HFF-Myc (cell line): Measurements from ENCODE around the gene POP5.

Source experiments
- DNase-seq: peaks from one replicate; pipeline ENCODE4 v3.0.0-alpha.2; 2011; ENCODE audit warnings: low read depth; ENCODE audit errors: extremely low read depth
- H3K4me3 ChIP-seq: replicated peaks from 2 replicates; pipeline ENCODE4 v1.5.1; 2011; ENCODE audit warnings: low read depth, mild to moderate bottlenecking, control low read depth, low read length
- CTCF ChIP-seq: IDR thresholded peaks from 2 replicates; pipeline ENCODE4 v1.5.1; 2012; ENCODE audit warnings: mild to moderate bottlenecking, low read depth, low read length, control low read depth; ENCODE audit errors: missing control alignments

Gene POP5

DNA sequence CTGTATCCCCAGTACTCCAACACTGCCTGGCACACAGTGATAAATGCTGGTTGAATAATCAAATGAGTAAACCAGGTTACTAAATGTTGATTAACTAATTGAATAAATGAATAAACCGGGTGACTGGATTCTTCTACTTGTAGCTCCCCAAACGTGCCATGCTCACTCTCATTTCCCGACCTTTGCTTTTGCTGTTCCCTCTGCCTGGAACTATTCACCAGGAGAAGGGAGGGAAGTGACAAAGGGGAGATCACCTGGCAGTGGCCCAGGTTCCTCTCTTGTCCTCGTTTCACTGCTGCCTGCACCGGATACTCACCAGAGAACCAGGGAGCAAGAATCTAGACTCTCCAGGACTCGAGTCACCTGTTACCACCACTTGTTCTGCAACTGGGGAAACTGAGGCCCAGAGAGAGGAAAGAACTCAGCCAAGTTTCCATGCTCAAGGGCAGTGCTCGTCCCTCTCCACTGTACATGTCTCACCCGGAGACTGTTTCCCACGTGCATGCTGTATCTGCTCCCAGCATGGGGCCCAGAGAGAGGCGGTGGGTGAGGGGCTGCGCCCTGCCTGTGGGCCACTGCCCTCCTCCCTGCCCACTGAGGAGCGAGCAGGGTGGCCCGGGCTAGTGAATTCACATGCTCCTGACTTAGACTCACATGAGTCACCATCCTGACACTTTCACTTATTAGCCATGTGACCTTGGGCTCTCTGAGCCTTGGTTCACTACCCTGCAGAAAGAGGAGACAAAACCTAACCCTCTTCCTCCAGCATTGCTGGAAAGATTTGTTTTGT is 17.7 kb upstream of the POP5 start:
- no peak overlapping the region for H3K4me3 ChIP-seq
- no peak for TF ChIP-seq CTCF
- DNase-seq, result no peak

DNA sequence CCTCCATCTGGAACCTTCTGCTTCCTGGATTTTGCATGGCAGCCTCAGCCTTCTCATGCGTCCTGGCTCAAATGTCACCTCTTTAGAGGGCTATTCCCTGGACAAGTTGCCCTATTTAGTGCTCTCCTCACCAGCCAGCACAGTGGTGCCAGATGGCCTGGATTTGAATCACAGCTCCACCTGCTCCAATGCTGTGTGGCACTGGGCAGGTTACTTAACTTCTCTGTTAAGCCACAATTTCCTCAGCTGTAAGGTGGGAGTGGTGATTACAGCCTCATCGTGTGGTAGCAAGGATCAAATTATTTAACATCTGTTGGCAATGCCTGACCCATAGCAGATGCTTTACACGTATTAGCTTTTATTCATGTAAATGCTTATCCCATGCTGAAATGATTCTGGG is 16.7 kb upstream of the POP5 start:
- TF ChIP-seq CTCF, result no peak
- no peak for DNase-seq
- H3K4me3 ChIP-seq, result no peak overlapping the region

DNA sequence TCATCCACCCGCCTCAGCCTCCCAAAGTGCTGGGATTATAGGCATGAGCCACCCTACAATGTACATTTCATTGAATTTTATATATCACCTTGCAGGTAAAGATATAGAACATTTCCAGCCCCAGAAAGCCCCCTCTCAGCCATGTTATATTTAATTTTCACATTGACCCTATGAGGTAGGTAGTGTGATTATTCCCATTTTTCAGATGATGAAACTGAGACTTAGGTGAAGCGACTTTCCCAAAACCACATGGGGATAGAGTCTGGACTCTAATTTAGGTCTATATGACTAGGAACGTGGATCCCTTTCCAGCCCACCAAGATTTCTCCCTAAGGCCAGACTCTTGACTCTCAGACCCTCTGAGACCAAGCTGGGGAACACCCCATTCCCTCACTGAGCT is 15.7 kb upstream of the POP5 start:
- no peak overlapping the region for H3K4me3 ChIP-seq
- DNase-seq, result no peak
- TF ChIP-seq CTCF, result no peak

- H3K4me3 ChIP-seq, result no peak overlapping the region
- no peak for DNase-seq
- no peak for TF ChIP-seq CTCF
These were observed 11.2 kb upstream of the POP5 start for GRCh38 chr12:120592121-120593049.

- no peak for DNase-seq
- no peak for TF ChIP-seq CTCF
- no peak overlapping the region for H3K4me3 ChIP-seq
These were observed 9.7 kb upstream of the POP5 start for GRCh38 chr12:120590741-120591407.
